Kidney (tissue), 14 donors: Measurements from ENCODE around the gene HORMAD1. TPM values are rescaled to one million over a fixed set of nuclear protein-coding genes. Genes with fewer than 3 reads are reported as not detected.
"Not testable (repeated sequence)": the region's sequence is repeated elsewhere in the genome, so short reads cannot be mapped to it uniquely, and the experiment has no call there.

Source experiments
- DNase-seq, 5 donors: peaks; one replicate each; pipeline ENCODE4 v3.0.0-alpha.2; 2013 to 2020
- FAIRE-seq: peaks from 2 replicates; lab custom pipeline; 2012; peaks lifted over from hg19 to GRCh38; lab: Jason Lieb, UNC
- H3K27ac ChIP-seq, 2 donors: one replicate each; pipeline ENCODE4 v1.7.0; 2013; ENCODE audit warnings: low read depth in 2 of 2, low read length in 2 of 2, inconsistent platforms in 1 of 2
- H3K27me3 ChIP-seq: one replicate; pipeline ENCODE4 v1.7.1; 2013; ENCODE audit warnings: low read length, inconsistent platforms; ENCODE audit not compliant: control insufficient read depth, insufficient read depth
- H3K36me3 ChIP-seq, 3 donors: one replicate each; pipeline versions ENCODE4 v1.7.0 to v1.7.1; 2013; ENCODE audit warnings: low read length in 3 of 3, control low read depth in 1 of 3, inconsistent platforms in 1 of 3; ENCODE audit not compliant: insufficient read depth in 3 of 3, control insufficient read depth in 2 of 3
- H3K4me1 ChIP-seq, 3 donors: one replicate each; pipeline versions ENCODE4 v1.7.0 to v1.7.1; 2013; ENCODE audit warnings: low read length in 3 of 3, inconsistent platforms in 1 of 3, low read depth in 1 of 3; ENCODE audit not compliant: control insufficient read depth in 2 of 3, insufficient read depth in 2 of 3
- H3K4me3 ChIP-seq, 3 donors: one replicate each; pipeline versions ENCODE4 v1.7.0 to v1.8.1; 2013; ENCODE audit warnings: low read length in 3 of 3, control low read depth in 1 of 3, inconsistent platforms in 1 of 3
- H3K9ac ChIP-seq, 3 donors: one replicate each; pipeline versions ENCODE4 v1.7.0 to v1.7.1; 2013; ENCODE audit warnings: low read length in 3 of 3, control low read depth in 1 of 3, inconsistent platforms in 1 of 3
- H3K9me3 ChIP-seq, 3 donors: one replicate each; pipeline versions ENCODE4 v1.7.0 to v1.7.1; 2013; ENCODE audit warnings: low read length in 3 of 3, control low read depth in 1 of 3, inconsistent platforms in 1 of 3; ENCODE audit not compliant: control insufficient read depth in 2 of 3, insufficient read depth in 1 of 3
- intact Hi-C: fragments of 100-400 bp; cut with DNase I; formaldehyde crosslinking; loops from one replicate; pipeline ENCODE4 v1.11.1; 2022
- polyA plus RNA-seq: library from polyadenylated mRNA; stranded (reverse); fragments of 350-450 nt; fragmentation: Illumina TruSeq; extraction: RNeasy Lipid Tissue Mini Kit (QIAGEN cat#74804); gene quantifications from one replicate; pipeline ENCODE4 v1.2.3, GENCODE V29; 2014; ENCODE audit warnings: low read depth, low replicate concordance; ENCODE audit not compliant: insufficient read depth
- total RNA-seq: library from RNA; stranded (reverse); fragmentation: NEBNext Ultra II Directional; extraction: Animal tissue kit (Norgen Biotek cat#: 25700); gene quantifications from one replicate; pipeline ENCODE4 v1.2.1, GENCODE V29; 2021
- TF ChIP-seq, protein P1 (sequence below): IDR thresholded peaks from 3 replicates; pipeline ENCODE4 v1.5.1; 2012; ENCODE audit warnings: mild to moderate bottlenecking, moderate library complexity, borderline replicate concordance; ENCODE audit not compliant: insufficient read depth; ENCODE audit errors: extremely low read depth
- donor health status: control.
- donor health status: control.
- donor health status: control.
- donor health status: control.
- donor health status: control.
- donor health status: DM: yes; HTN: yes; CAD: no.
- donor health status: Normal renal cell carcinoma (clear cell type).

The HORMAD1 gene
- total and polyA plus RNA-seq, 2 donors from 2014 or later: 0.13 TPM; not detected in 1

DNA sequence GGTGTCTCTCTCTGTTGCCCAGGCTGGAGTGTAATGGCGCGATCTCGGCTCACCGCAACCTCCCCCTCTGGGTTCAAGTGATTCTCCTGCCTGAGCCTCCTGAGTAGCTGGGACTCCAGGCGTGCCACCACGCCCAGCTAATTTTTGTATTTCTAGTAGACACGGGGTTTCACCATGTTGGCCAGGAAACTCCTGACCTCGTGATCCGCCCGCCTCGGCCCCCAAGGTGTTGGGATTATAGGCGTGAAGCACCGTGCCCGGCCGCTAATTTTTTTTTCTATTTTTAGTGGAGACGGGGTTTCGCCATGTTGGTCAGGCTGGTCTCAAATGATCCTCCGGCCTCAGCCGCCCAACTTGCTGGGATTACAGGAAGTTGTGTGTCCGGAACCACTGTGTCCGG is 597 bp downstream of the HORMAD1 start:
- H3K9me3 ChIP-seq: no peaks in the 10 kb centered on the region
- TF ChIP-seq, protein P1, sequence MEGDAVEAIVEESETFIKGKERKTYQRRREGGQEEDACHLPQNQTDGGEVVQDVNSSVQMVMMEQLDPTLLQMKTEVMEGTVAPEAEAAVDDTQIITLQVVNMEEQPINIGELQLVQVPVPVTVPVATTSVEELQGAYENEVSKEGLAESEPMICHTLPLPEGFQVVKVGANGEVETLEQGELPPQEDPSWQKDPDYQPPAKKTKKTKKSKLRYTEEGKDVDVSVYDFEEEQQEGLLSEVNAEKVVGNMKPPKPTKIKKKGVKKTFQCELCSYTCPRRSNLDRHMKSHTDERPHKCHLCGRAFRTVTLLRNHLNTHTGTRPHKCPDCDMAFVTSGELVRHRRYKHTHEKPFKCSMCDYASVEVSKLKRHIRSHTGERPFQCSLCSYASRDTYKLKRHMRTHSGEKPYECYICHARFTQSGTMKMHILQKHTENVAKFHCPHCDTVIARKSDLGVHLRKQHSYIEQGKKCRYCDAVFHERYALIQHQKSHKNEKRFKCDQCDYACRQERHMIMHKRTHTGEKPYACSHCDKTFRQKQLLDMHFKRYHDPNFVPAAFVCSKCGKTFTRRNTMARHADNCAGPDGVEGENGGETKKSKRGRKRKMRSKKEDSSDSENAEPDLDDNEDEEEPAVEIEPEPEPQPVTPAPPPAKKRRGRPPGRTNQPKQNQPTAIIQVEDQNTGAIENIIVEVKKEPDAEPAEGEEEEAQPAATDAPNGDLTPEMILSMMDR: no peak
- no peak overlapping the region for H3K4me3 ChIP-seq
- no peak for FAIRE-seq
- intact Hi-C loops: no loop called here
- no peak overlapping the region for H3K27ac ChIP-seq
- no peak overlapping the region for H3K9ac ChIP-seq
- no peak for DNase-seq
- H3K27me3 ChIP-seq: no peaks in the 10 kb centered on the region
- no peaks in the 10 kb centered on the region for H3K36me3 ChIP-seq
- no peaks in the 10 kb centered on the region for H3K4me1 ChIP-seq

DNA sequence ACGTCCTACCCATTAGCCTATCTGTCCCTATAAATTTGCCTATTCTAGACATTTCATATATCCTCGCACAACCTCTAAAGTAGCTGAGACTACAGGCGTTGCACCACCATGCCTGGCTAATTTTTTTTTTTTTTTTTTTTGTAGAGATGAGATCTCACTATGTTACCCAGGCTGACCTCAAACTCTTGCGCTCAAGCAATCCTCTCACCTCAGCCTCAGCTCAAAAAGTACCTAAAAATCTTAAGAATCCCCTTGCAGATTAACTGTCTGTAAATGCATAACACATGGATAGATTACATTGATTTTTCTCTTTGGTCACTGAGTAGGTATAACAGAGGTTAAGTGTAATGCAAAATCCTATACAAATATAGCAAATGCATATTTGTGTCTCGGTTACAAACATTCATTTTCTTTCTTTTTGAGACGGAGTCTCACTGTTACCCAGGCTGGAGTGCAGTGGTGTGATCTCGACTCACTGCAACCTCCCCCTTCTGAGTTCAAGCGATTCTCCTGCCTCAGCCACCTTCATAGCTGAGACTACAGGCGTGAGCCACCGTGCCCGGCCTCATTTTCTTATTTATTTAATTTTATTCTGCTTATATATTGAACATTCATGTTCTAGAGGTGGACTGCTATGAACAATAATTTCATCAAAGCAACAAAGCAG is 2.3 kb downstream of the HORMAD1 start:
- Histone ChIP-seq H3K27me3 (no peaks in the 10 kb centered on the region), H3K9me3 (no peaks in the 10 kb centered on the region), H3K27ac (no peak overlapping the region), H3K4me1 (no peaks in the 10 kb centered on the region), H3K36me3 (no peaks in the 10 kb centered on the region), H3K4me3 (no peak overlapping the region), H3K9ac (no peak overlapping the region)
- no peak for FAIRE-seq
- DNase-seq: no peak
- TF ChIP-seq, protein P1: no peak
- intact Hi-C loops: no loop called here

DNA sequence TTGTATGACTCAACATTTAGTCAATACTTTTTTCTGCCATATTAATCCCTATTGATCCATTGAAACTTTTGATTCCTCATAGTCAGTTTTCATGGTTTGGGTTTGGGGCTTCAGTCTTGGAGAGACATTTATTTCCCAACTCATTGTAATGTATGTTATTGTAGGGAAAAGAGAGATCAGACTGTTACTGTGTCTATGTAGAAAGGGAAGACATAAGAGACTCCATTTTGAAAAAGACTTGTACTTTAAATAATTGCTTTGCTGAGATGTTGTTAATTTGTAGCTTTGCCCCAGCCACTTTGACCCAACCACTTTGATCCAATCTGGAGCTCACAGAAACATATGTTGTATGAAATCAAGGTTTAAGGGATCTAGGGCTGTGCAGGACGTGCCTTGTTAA is 11.7 kb downstream of the HORMAD1 start:
- FAIRE-seq, intact Hi-C loops: not testable (repeated sequence)

DNA sequence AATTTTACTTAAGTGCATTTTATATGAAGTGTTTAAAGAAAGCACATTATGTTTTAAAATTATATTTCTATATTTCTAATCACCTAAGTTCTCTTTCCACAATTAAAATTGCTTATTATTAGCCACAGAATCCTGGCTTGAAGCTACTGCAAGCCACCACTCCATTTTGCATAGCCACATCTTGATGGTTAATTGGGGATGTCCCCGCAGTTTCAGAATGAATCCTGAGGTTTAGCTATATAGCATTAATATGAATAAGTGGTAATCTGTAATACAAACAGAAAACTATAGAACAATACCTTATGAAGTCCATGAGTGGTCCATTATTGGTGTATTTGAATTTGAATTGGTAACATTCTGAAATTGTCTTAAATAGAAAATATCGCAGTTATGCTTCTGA is 12.1 kb downstream of the HORMAD1 start:
- DNase-seq: no peak
- Histone ChIP-seq H3K27ac (no peak overlapping the region), H3K9me3 (no peaks in the 10 kb centered on the region), H3K9ac (no peak overlapping the region), H3K4me3 (no peak overlapping the region), H3K27me3 (no peaks in the 10 kb centered on the region), H3K4me1 (no peaks in the 10 kb centered on the region), H3K36me3 (no peaks in the 10 kb centered on the region)
- TF ChIP-seq, protein P1: no peak
- peak; percentile 32 for FAIRE-seq
- intact Hi-C loops: no loop called here

More for the DNA sequence above, 11.7 kb downstream of the HORMAD1 start:
- not testable (repeated sequence) for DNase-seq, H3K4me1 ChIP-seq, H3K27me3 ChIP-seq, H3K27ac ChIP-seq, H3K9me3 ChIP-seq, H3K4me3 ChIP-seq, H3K9ac ChIP-seq, H3K36me3 ChIP-seq
